ENCODE measurements around the gene PYGO1.

- TF ChIP-seq CTCF (IDR thresholded peaks at IDR 0.05) (no peak), EZH2 (IDR thresholded peaks at IDR 0.05) (no peak)
Observed at GRCh38 chr15:55613727-55614126, 25.6 kb upstream of the PYGO1 start.

Data from neural progenitor cell (in vitro differentiated cells).